ENCODE results near the gene PRXL2C. TPM values are rescaled to one million over a fixed set of nuclear protein-coding genes. Genes with fewer than 3 reads are reported as not detected.
"Not testable (repeated sequence)": the region's sequence is repeated elsewhere in the genome, so short reads cannot be mapped to it uniquely, and the experiment has no call there.

The PRXL2C gene
- total and polyA plus RNA-seq, 9 of the 15 experiments (the other 6 are each of a cell fraction or from before 2014, with no cell fraction given): 3.6 to 15.3 (median 10.6) TPM

- TF ChIP-seq RFX1 (IDR thresholded peaks at IDR 0.05) (no peak), RFX7 (CRISPR knock-in tag; IDR thresholded peaks at IDR 0.05) (no peak), ZNF347 (CRISPR knock-in tag; IDR thresholded peaks at IDR 0.05; ENCODE audit: low read depth) (no peak), HES1 (IDR thresholded peaks at IDR 0.05; ENCODE audit: low read depth) (no peak), DIDO1 (tag; IDR thresholded peaks at IDR 0.05; ENCODE audit: low read depth) (no peak), XRCC4 (IDR thresholded peaks at IDR 0.05; ENCODE audit: extremely low read depth, insufficient read depth, insufficient read length) (no peak), WHSC1 (IDR thresholded peaks at IDR 0.05; ENCODE audit: low read length) (no peak), E2F3 (CRISPR knock-in tag; IDR thresholded peaks at IDR 0.05) (no peak)
Measured at GRCh38 chr9:96615411-96615810, 39.7 kb downstream of the PRXL2C start (continued).

- H2AFZ ChIP-seq (ENCODE audit: low read depth, low read length); BruUV-seq (replicated peaks); H3K4me3 ChIP-seq; in situ Hi-C loops (cut with MboI); FAIRE-seq; H3K36me3 ChIP-seq (ENCODE audit: control insufficient read depth, insufficient read depth, low read length); H3K79me2 ChIP-seq (ENCODE audit: control insufficient read depth, insufficient read depth, low read length); intact Hi-C loops (cut with micrococcal nuclease); H4K20me1 ChIP-seq (replicated peaks; ENCODE audit: control insufficient read depth, insufficient read depth, low read length); H3K27ac ChIP-seq (ENCODE audit: extremely low read depth, low read depth, low read length); DNase-seq (ENCODE audit: extremely low read depth in 1 of 4, low spot score in 3 of 4); H3K9ac ChIP-seq (ENCODE audit: insufficient read depth in 1 of 2, low read depth in 2 of 2, low read length in 2 of 2); CTCF ChIA-PET (ENCODE audit: low intra/inter-chr PET ratio); H3K9me3 ChIP-seq (replicated peaks; ENCODE audit: control insufficient read depth, insufficient read depth, low read depth, low read length); H3K4me2 ChIP-seq (ENCODE audit: insufficient read depth, low read length); H3K9me1 ChIP-seq (ENCODE audit: control insufficient read depth, insufficient read depth, low read length); ATAC-seq: not testable (repeated sequence)
- WGBS (ENCODE audit: insufficient coverage, low coverage, missing lambda C conversion rate): 29% methylated on average over 4 of the region's 4 CpGs
- H3K27me3 ChIP-seq (ENCODE audit: control insufficient read depth in 2 of 2, insufficient read depth in 2 of 2, low read length in 2 of 2): peaks cover 6 to 12% of the 10 kb centered on the region in 2 experiments; a peak in 4 of 5 replicates
- POLR2A ChIA-PET: interaction anchor here (1.2 kb wide), 1 partner anchor 115 kb away, joined by 3 read pairs; no protein-coding TSS in a partner anchor
- peak; percentile 42 for TF ChIP-seq CEBPB (tag; IDR thresholded peaks at IDR 0.05)
- peaks cover 0 to 16% of the 10 kb centered on the region in 2 experiments; a peak in 2 of 5 replicates for H3K4me1 ChIP-seq (replicated peaks in 1 of 2; ENCODE audit: control insufficient read depth in 2 of 2, insufficient read depth in 2 of 2, low read length in 2 of 2)
Measured at GRCh38 chr9:96614664-96615063, 40.5 kb downstream of the PRXL2C start.
